Liver (tissue), 9 donors: ENCODE measurements around the gene XRCC5. TPM values are rescaled to one million over a fixed set of nuclear protein-coding genes. Genes with fewer than 3 reads are reported as not detected.
A peak's percentile ranks its signal among the peaks of the same experiment; 100 is the strongest.

Experiments
- DNase-seq: peaks from one replicate; pipeline ENCODE4 v3.0.0-alpha.2; 2017; ENCODE audit warnings: low spot score
- H3K27ac ChIP-seq, 2 donors: one replicate each; pipeline ENCODE4 v1.7.0; 2013; ENCODE audit warnings: inconsistent platforms in 2 of 2, low read length in 2 of 2, control low read depth in 1 of 2, low read depth in 1 of 2, mild to moderate bottlenecking in 1 of 2
- H3K27me3 ChIP-seq, 4 donors: one replicate each; pipeline versions ENCODE4 v1.6.1 to v1.7.0; 2013; ENCODE audit warnings: low read length in 3 of 4, inconsistent platforms in 1 of 4, mild to moderate bottlenecking in 1 of 4, moderate library complexity in 1 of 4; ENCODE audit not compliant: control insufficient read depth in 4 of 4, insufficient read depth in 4 of 4
- H3K36me3 ChIP-seq, 4 donors: one replicate each; pipeline versions ENCODE4 v1.6.1 to v1.7.0; 2013; ENCODE audit warnings: low read length in 3 of 4, mild to moderate bottlenecking in 3 of 4, low read depth in 1 of 4, moderate library complexity in 1 of 4; ENCODE audit not compliant: control insufficient read depth in 4 of 4, insufficient read depth in 3 of 4
- H3K4me1 ChIP-seq, 4 donors: one replicate each; pipeline versions ENCODE4 v1.6.1 to v1.7.0; 2013; ENCODE audit warnings: low read length in 3 of 4, mild to moderate bottlenecking in 3 of 4, moderate library complexity in 1 of 4; ENCODE audit not compliant: control insufficient read depth in 4 of 4, insufficient read depth in 4 of 4
- H3K4me3 ChIP-seq, 3 donors: one replicate each; pipeline versions ENCODE4 v1.6.1 to v1.7.0; 2013; ENCODE audit warnings: low read length in 3 of 3, control low read depth in 1 of 3, low read depth in 1 of 3, mild to moderate bottlenecking in 1 of 3
- H3K9ac ChIP-seq, 2 donors: one replicate each; pipeline ENCODE4 v1.7.0; 2013; ENCODE audit warnings: low read length in 2 of 2, mild to moderate bottlenecking in 2 of 2, moderate library complexity in 2 of 2, control low read depth in 1 of 2, low read depth in 1 of 2
- H3K9me3 ChIP-seq, 4 donors: one replicate each; pipeline versions ENCODE4 v1.6.1 to v1.7.0; 2013; ENCODE audit warnings: low read length in 3 of 4; ENCODE audit not compliant: control insufficient read depth in 4 of 4
- CTCF ChIP-seq: fragments of 150-350 bp; IDR thresholded peaks from 2 replicates; pipeline ENCODE4 v1.5.1; 2017; ENCODE audit warnings: improper control_type of control experiment, low read depth, low read length; ENCODE audit not compliant: missing input control
- FOXA2 ChIP-seq: IDR thresholded peaks from 2 replicates; pipeline ENCODE4 v1.6.1; 2016; ENCODE audit warnings: antibody characterized with exemption
- HNF4A ChIP-seq, 2 donors: conservative IDR thresholded peaks; 2 replicates each; pipeline ENCODE4 v1.6.1; 2016; ENCODE audit warnings: antibody characterized with exemption in 2 of 2, mild to moderate bottlenecking in 2 of 2
- HNF4G ChIP-seq: IDR thresholded peaks from 2 replicates; pipeline ENCODE4 v1.6.1; 2016; ENCODE audit warnings: antibody characterized with exemption
- JUND ChIP-seq, 2 donors: IDR thresholded peaks; 2 replicates each; pipeline ENCODE4 v1.6.1; 2016; ENCODE audit warnings: antibody characterized with exemption in 2 of 2
- MAX ChIP-seq: IDR thresholded peaks from 2 replicates; pipeline ENCODE4 v1.6.1; 2016; ENCODE audit warnings: antibody characterized with exemption
- NR2F2 ChIP-seq: IDR thresholded peaks from 2 replicates; pipeline ENCODE4 v1.6.1; 2016; ENCODE audit warnings: antibody characterized with exemption
- RAD21 ChIP-seq, 2 donors: IDR thresholded peaks; 2 replicates each; pipeline ENCODE4 v1.6.1; 2016; ENCODE audit warnings: antibody characterized with exemption in 2 of 2, mild to moderate bottlenecking in 2 of 2
- REST ChIP-seq: IDR thresholded peaks from 2 replicates; pipeline ENCODE4 v1.6.1; 2016; ENCODE audit warnings: antibody characterized with exemption, mild to moderate bottlenecking
- RXRA ChIP-seq, 2 donors: IDR thresholded peaks; 2 replicates each; pipeline ENCODE4 v1.6.1; 2017 to 2018; ENCODE audit warnings: antibody characterized with exemption in 2 of 2, mild to moderate bottlenecking in 1 of 2
- SP1 ChIP-seq: IDR thresholded peaks from 2 replicates; pipeline ENCODE4 v1.6.1; 2018; ENCODE audit warnings: antibody characterized with exemption, mild to moderate bottlenecking
- TAF1 ChIP-seq: conservative IDR thresholded peaks from 2 replicates; pipeline ENCODE4 v1.6.1; 2016; ENCODE audit warnings: antibody characterized with exemption, mild to moderate bottlenecking
- YY1 ChIP-seq: IDR thresholded peaks from 2 replicates; pipeline ENCODE4 v1.6.1; 2016; ENCODE audit warnings: antibody characterized with exemption, mild to moderate bottlenecking
- ZBTB33 ChIP-seq: IDR thresholded peaks from 2 replicates; pipeline ENCODE4 v1.6.1; 2016; ENCODE audit warnings: antibody characterized with exemption
- WGBS: extraction: QIAGEN DNeasy Blood & Tissue Kit; methylation state at CpG from one replicate; pipeline ENCODE4 v1.1.7; 2013; 5-methylcytosine and 5-hydroxymethylcytosine counted together
- polyA plus RNA-seq, 2 donors: library from polyadenylated mRNA; stranded (reverse) in 1 of 2; unstranded in 1 of 2; fragments of 200-250 nt in 1 of 2; fragments of >200 nt in 1 of 2; fragmentation: Nextera tagmentation in 1 of 2; extraction: Ambion mirVana in 1 of 2; gene quantifications; one replicate each; pipeline versions ENCODE4 v1.2.1 to v1.2.3, GENCODE V29; 2013 to 2015
- total RNA-seq, 2 donors: library from RNA; depleted of rRNA; stranded (reverse); fragments of >200 nt; gene quantifications; one replicate each; pipeline ENCODE4 v1.2.3, GENCODE V29; 2014
- donor health status: healthy.
- donor health status: healthy.
- donor health status: healthy.
- donor health status: healthy.
- donor health status: healthy.

XRCC5 gene
- total and polyA plus RNA-seq, 4 donors: 63.7 to 140 (median 84.5) TPM

- TF ChIP-seq HNF4A (conservative IDR thresholded peaks at IDR 0.05): no peak
- TF ChIP-seq RXRA (IDR thresholded peaks at IDR 0.05): no peak
- TF ChIP-seq RAD21 (IDR thresholded peaks at IDR 0.05): no peak
- TF ChIP-seq MAX: no peak
Measured at GRCh38 chr2:216183462-216183861, 74.3 kb downstream of the XRCC5 start (continued).

DNA sequence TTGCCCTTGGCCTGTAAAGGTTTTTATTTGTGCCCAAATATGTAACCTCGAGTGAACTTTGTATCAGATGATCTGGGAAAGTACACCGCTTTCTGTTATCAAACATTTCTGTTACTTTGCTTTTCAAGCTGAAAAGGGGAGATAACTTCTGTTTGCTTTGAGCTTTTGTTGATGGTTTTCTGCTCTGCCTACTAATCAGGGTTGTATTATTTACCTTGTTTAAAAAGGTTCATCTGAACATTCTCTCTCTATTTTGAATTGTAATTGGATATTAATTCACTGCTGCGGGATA is 79.4 kb downstream of the XRCC5 start:
- TF ChIP-seq CTCF (no peak), SP1 (peak; percentile 68), HNF4A (conservative IDR thresholded peaks at IDR 0.05) (peak; percentile 54 to 68), MAX (peak; percentile 30), TAF1 (no peak), NR2F2 (no peak), YY1 (peak; percentile 19), REST (peak; percentile 31), JUND (IDR thresholded peaks at IDR 0.05) (peak in 1 of 2 donors; percentile 16), FOXA2 (peak; percentile 59), RXRA (IDR thresholded peaks at IDR 0.05) (peak; percentile 85 to 90), ZBTB33 (peak; percentile 30), HNF4G (no peak), RAD21 (IDR thresholded peaks at IDR 0.05) (peak; percentile 11 to 25)
- H3K4me1 ChIP-seq: peaks cover 6 to 44% (median 25%) of the 10 kb centered on the region in 4 donors
- no peak for DNase-seq
- WGBS: 24% methylated on average over 3 of the region's 3 CpGs
- H3K9ac ChIP-seq: no peak overlapping the region
- no peak overlapping the region for H3K4me3 ChIP-seq
- H3K27ac ChIP-seq: peak overlapping the region in 1 of 2 donors; percentile 51
- peaks cover 2 to 22% (median 15%) of the 10 kb centered on the region in 4 donors for H3K36me3 ChIP-seq
- no peaks in the 10 kb centered on the region for H3K9me3 ChIP-seq
- H3K27me3 ChIP-seq: no peaks in the 10 kb centered on the region
